GM18508 (cell line): Measurements from ENCODE around the gene SERINC5.
"Not testable (repeated sequence)": the region's sequence is repeated elsewhere in the genome, so short reads cannot be mapped to it uniquely, and the experiment has no call there.

ENCODE experiments used
- ATAC-seq: cut with Tn5 transposase; IDR thresholded peaks from one replicate; pipeline ENCODE4 v1.9.1; 2021; ENCODE audit warnings: moderate number of reproducible peaks; ENCODE audit not compliant: insufficient read depth, unreplicated experiment

Gene SERINC5

DNA sequence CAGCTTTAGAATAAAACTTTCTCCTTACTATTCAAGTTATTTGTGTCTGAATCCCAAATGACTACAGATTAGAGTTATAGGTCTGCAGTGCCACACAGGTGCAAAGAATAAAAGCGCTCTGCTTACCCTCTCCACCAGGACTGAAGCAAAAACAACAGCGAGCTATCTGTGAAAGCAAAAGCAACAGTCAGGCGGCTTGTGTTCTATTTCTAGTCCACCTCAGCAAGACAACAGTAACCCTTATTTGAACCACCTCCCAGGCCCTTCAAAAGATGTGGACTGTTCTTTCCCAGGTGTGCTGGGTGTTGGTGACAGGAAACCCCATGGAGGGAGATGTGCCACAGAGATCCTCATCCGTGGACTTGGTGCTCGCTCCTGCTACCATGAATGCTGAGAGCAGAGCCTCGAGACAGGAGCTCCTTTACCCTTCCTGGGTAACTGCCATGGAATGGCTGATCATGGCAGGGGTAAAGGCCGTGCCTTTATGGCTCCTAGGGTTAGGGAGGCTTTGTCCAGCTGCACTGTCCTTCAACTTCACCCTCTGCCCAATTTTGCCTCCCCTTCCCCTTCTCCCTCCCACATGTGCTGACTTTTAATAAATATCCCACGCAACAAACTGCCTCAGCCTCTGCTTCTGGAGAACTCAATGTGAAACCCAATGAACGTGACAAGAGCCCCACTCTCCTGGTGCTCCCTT lies 108.6 kb downstream of the SERINC5 start:
- no peak for ATAC-seq

DNA sequence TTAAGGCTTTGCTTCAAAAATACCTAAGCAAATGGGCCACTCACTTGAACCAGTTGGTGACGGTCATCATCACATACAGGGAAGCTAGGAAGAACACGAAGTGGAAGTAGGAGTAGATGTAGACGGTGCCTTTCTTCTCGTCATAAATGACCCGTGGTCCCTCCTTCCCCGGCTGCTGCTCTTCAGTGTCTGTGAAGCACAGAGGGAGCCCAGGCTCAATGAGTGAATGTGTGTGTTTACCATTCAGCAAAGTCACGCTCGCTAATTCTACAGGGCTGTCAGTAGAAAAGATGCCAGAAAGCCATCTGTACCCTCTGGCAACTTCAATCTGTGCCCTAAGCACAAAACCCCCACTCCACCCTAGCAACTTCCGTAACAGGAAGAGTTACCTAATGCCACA lies 109.8 kb downstream of the SERINC5 start:
- ATAC-seq = no peak

DNA sequence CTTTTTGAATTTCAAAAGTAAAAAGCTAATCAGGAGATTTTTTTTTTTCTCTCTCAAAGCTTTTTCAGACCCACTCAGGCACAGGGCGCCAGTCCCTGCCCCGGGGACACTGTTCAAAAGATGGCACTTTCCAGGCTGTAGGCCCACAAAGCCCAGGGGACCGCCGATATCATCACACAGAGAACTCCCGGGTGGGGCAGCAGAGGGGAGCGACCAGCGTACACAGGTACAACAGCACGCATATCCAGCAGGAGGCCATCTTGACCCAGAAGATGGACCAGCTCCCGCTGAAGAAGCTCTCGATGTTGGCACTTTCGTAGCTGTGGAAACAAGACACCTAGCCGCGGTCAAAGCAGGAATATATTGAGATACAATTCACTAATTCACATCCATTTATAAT lies 112.4 kb downstream of the SERINC5 start:
- ATAC-seq = no peak

DNA sequence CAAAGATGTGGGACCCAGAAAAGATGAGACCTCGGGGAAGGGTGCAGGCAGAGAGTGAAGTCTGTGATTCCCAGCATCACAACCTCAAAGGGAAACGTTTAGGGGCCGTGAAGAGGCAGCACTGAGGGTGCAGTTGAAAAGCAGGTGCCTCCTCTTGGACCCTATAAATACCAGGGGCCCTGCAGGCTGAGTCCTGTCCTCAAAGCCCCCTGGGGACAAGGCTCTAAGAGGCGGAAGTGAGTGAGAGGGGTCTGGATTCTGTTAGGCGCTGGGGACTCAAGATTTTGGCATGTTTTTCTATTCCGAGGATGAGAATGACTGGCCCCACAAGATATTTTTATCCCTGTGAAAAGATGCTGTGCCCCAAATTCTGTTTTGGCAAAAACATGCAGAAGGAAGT lies 112.9 kb downstream of the SERINC5 start:
- ATAC-seq = no peak

DNA sequence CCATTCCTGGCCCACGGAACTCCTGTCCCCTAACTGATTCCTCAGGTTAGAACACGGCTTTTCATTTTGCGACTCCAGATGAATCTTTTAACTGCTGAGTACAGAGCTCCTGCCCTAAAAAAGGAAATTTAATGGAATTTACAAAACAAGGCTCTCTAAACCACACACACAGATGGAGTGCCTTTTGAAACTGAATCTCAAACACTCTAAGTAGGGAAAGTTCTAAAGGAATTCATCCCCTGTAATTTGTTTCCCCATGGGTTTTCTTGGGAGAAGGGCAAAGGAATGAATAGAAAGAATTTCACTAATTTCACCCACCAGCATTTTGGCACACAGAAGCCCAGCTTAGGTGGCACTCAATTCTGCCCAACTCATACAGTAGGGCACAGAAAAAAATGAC lies 114.2 kb downstream of the SERINC5 start:
- ATAC-seq = no peak

DNA sequence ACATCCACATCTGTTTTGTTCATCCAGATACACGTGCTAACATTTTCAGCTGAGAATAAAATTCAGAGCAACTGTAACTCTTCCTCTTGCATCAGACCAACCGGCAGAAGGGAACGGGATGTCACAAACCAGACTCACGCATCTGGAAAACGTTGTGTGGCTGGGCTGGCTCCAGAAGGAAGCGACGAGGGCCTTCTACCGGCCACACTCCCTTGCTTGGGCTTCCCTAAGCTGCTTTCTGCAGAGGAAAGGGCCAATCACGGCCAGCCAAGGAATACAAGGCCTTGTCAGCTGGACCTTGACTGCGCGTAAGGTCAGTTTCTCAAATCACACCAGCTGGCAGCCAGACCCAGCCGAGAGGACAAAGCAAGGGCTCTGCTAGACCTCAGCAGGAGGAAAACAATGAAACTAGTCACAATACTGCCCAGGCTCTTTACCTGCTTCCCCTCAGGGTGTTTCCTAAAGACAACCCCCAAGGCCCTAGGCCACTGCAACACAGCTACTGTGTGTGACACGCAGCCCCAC lies 114.6 kb downstream of the SERINC5 start:
- ATAC-seq = no peak

DNA sequence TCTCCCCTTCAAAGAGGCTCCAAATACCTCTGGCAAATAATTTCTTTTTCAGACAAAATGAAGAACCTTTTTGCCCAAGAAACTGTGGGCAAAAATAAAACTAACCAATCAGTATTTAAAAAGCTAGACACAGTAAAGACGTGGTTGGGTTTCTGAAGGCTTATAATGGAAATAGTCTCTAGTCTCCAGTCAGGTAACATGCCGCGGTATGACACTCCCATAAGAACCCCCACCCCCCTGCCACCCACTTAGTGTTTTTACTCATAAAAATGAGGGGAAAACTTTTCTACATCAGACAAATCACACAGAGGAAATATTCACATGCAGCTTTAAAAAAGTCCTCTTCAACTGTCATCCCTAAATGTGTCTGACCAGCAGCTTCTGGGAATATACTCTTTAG lies 115.4 kb downstream of the SERINC5 start:
- no peak for ATAC-seq

DNA sequence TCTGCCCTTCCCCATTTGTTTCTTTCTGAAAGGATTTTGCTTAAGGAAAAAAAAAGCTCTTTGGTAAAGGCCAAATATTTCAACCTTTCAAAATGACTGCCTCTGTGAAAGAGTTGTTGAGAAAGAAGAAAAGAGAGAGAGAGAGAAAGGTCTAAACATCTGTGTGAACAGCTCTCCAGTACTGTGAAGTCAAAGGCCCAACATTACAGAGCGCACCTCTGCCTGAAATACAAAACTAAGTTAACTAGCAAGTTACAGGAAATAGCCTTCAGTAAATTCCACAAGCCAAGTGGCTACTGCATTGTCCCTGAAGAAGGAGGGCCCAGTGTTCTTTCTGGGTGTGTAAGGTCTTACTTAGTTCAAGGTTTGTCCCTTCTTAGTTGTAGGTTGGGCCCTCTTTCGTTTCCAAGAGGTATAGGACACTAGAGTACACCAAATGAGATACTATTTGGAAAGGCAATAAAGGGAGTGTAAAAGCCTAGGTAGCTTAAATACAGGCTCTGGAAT lies 116.3 kb downstream of the SERINC5 start:
- ATAC-seq = no peak

DNA sequence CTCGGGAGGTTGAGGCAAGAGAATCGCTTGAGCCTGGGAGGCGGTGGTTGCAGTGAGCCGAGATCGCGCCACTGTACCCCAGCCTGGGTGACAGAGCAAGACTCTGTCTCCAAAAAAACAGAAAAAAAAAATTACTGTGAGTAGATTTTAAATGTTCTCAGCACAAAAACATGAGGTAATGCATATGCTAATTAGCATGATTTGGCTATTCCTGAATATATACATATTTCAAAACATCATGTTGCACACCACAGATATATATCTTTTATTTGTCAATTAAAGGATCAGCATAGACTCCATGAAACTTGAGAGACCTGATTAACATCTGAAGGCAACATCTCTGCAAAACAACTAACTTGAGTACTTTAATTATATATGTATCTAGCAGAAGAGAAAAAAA lies 117.4 kb downstream of the SERINC5 start:
- ATAC-seq = no peak

DNA sequence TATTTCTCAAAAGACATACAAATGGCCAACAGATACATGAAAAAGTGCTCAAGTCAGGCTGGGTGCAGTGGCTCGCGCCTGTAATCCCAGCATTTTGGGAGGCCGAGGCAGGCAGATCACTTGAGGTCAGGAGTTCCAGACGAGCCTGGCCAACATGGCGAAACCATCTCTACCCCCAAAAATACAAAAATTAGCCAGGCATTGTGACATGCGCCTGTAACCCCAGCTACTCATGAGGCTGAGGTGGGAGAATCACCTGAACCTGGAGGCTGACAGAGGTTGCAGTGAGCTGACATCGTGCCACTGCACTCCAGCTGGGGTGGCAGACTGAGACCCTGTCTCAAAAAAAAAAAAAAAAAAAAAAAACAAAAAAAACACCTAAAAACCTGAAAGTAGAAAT lies 119.0 kb downstream of the SERINC5 start:
- not testable (repeated sequence) for ATAC-seq

DNA sequence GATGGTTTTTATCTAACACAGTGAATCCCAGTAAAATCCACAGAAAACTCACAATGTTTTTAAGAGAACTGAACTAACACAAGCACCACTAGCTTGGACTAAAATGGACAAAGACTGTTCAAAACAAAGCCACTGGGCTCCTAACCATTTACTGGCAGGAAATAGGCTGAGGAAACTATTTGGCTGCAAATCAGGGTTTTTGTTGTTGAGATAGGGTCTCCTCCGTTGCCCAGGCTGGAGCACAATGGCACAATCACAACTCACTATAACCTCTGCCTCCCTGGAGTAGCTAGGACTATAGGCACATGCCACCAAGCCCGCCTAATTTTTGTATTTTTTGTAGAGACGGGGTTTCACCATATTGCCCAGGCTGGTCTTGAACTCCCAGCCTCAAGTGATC lies 121.0 kb downstream of the SERINC5 start:
- ATAC-seq = no peak

DNA sequence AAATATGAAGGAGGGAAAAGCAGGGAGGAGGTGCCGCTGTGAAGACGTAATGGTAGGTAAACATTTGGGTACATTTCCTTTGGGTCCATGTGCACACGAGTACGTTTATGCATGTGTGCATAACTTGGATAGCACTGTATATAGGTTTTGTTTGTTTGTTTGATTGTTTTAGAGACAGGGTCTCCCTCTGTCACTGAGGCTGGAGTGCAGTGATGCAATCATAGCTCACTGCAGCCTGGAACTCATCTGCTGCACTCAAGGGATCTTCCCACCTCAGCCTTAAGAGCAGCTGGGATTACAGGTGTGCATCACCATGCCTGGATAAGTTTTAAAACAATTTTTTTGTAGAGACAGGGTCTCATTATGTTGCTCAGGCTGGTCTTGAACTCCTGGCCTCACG lies 126.7 kb downstream of the SERINC5 start:
- ATAC-seq = no peak

DNA sequence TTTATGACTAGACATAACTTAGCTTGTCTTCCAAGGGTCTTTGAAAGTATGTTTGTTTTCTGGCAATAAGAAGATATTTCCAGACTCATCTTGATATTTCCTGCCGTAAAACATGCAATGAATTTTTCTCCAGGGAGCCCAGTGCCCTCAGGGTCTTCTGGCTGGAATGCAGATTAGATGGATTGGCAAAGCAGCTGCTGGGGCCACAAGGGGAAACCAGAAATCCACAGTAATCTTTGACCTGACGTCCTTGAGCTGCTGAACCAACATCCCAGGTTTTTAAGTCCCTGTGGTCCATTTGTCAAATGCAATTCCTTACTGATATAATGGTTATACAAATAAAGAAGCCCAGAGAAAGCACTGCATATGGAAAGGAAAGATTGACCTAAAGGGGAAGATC lies 127.7 kb downstream of the SERINC5 start:
- no peak for ATAC-seq

DNA sequence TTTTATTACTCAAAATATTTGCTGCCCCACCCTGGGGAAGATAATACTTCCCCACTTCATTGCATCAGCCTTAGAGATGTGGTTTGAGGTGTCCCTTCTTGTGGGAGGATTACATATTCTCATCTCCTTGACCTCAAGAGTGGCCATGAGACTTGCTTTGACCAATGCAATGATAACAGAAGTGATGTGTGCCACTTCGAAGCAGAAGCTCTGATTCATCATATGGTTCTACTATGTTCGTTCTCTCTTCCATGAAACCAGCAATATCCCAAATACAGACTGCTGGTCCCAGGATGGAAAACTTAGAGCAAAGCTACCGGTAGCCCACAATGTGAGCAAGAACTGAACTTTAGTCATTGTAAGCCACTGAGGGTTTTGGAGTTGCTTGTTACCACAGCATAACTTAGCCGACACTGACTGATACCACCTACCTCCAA lies 128.7 kb downstream of the SERINC5 start:
- no peak for ATAC-seq

DNA sequence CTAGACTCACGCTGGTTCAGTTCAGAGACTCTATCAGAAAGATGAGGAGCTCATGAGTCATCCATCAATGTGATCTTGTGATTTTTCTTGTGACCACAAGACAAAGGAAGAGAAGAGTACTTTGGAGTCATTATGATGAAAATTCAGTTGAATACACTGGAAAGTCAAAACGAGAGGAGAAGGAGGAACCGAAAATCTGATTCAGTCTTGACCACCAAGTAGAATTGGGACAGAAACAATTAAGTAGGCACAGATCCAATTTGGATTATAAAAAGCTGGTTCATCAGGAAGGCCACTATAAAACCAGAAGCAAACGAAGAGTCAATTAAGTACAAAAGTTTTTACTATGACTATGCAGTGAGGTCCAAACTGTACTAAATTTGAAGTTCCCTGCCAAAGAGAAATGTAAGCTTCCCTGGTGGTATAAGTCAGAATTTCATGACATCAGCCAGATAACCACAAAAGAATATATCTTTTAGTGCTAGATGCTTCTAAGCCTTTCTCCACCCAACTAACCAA lies 129.8 kb downstream of the SERINC5 start:
- peak; percentile 44 for ATAC-seq

DNA sequence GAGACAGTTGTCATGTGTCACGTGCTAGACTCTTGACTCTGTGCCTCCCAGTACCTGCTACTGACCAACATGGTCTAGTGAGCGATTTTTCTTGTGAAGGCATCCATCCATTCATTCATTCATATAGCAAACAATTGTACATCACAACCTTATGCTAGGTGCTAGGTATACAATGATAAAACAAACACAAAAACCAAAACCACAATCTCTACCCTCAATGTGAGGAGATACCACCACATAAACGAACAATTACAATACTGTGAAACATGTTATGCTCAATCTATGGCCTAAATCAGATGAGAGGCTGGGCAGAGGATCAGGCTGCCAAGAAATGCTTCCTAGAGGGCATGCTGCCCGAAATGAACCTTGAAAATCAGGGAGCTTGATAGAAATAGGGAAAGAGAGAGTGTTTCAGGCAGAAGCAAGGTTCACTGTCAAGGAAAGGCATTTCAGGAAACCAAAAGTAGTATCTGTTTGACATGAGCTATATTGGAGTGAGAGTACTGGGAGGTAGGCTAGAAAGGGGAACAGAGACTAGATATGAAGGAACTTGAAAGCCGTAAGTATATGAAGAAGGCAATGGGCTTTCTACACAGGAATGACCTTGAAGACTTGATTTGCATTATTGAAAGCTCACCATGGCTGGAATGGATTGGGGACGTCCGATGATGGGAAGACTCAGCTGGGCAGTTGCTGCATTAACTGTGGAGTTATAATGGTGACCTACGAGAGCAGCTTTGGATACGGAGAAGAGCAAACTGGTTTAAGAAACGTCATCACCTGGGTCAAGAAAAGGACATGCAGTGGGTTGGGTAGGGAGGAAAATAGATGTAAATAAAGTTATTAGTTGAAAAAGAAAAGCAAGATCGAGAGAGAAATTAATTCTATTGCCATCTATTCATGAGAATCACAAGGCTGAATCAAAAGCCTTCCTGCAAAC lies 130.6 kb downstream of the SERINC5 start:
- ATAC-seq = peak; percentile 56

DNA sequence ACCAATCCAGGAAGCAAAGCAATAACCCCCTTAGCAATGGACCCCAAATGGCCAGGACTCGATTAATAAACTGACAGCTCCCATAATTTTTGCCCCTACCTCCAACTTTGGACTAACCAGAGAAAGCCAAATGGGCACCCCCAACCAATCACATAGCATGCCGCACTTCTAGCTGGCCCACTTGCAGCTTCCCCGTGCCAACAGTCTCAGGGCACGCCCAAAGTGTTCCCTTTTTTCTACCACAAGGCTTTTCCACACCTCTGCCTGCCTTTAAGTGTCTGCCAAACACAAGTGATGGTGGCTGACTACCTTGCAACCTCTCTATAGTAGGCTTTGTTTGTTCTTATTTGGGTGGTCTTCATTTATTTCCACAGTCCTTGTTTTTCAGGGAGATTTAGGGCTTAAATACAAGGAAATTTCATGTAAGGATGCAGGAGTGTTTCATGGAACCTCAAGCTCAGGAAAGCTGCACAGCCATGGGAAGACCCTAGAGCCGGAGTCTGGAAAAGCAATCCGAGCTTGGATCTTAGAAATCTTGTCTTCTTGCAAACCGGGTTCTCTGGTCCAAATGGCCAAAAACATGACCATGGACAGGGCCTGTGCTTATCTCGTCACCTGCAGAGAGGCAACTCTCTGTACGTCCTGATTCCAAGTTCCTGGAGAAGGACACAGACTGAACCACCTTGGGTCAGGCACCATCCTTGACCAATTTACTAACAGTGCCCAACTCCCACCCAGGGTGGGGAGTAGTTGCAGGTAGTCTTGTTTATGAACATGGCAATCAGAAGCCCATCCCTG lies 131.5 kb downstream of the SERINC5 start:
- no peak for ATAC-seq

DNA sequence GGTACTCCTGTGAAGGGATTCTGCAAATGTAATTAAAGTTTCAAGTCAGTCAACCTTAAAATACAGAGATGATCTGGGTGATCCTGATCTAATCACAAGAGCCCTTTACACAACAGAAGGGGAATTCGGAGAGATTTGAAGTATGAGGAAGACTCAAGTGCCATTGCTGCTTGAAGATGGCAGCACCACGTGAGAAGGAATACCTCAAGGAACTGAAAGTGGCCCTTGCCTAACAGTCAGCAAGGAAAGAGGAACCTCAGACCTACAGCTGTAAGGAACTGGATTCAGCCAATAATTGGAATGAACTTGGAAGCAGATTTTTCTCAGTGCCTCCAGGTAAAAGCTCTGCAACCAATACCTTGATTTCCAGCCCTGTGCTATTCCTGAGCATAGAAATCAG lies 133.3 kb downstream of the SERINC5 start:
- ATAC-seq = no peak

DNA sequence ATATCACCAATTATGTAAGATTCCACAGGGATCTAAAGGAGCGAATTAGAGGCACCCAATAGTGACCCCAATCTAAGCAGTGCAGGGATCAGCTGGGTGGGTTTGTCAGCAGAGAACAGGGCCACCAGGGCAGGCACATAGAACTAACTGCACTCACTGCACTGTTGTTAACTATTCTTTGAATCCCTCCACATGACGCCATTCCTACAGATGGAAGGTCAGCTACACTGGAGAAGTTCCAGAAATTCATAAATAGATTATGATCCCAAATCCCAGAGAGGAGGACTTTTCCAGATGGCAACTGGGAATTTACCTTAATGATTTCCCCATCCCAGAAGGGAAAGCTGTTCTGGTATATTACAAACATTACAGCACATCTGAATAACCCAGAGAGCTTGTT lies 136.5 kb downstream of the SERINC5 start:
- no peak for ATAC-seq

DNA sequence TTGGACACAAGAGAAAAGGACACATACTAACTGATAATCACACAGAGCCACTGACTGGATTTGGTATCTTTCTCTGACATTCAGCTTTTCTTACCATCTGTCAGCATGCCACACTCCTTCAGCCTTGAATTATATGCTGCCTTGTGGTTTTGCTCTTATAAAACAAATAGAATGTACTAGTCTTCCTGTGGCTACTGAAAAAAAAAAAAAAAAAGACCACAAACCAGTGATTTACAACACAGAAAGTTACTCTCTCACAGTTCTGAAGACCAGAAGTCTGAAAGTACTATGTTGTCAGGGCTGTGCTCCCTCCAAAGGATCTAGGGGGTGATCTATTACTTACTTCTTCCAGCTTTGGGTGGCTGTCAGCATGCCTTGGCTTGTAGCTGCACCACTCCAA lies 138.4 kb downstream of the SERINC5 start:
- no peak for ATAC-seq
